ENCODE data around the gene POLG. TPM values are rescaled to one million over a fixed set of nuclear protein-coding genes. Genes with fewer than 3 reads are reported as not detected.

The POLG gene
- polyA plus RNA-seq, 1 donor from 2014 or later, result 47.9 TPM

DNA sequence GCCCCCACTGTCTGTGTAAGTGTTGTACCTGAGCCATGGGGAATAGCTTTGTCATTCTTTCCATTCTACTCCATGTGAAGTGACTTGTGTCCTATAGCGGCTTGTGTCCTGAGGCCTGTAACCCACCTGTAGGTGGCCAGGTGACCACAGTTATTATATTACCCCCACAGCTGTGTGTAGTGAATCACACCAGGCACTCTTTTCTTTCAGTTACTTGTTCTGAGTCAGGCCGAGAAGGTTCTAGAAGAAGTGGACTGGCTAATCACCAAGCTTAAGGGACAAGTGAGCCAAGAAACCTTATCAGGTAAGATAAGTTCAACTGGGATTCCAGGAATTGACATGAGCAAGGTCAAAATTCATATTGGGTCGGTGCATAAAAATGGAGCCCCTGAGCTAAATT lies 29.2 kb downstream of the POLG start:
- Histone ChIP-seq H3K4me3 (ENCODE audit: low read length) (no peak overlapping the region), H3K79me2 (replicated peaks; ENCODE audit: insufficient read depth, low read length) (no peaks in the 10 kb centered on the region), H3K4me2 (ENCODE audit: low read length) (no peak overlapping the region), H3K9me3 (ENCODE audit: low read length) (no peaks in the 10 kb centered on the region), H3F3A (ENCODE audit: insufficient read depth, low read length, poor library complexity, severe bottlenecking) (no peaks in the 10 kb centered on the region), H3K9me2 (ENCODE audit: insufficient read depth, low read length) (no peaks in the 10 kb centered on the region), H3K27ac (ENCODE audit: low read length) (no peak overlapping the region), H3K36me3 (ENCODE audit: insufficient read depth, low read length) (no peaks in the 10 kb centered on the region), H4K20me1 (ENCODE audit: insufficient read depth) (no peaks in the 10 kb centered on the region), H3K27me3 (ENCODE audit: insufficient read depth, low read depth, low read length) (no peaks in the 10 kb centered on the region), H3K9ac (ENCODE audit: low read length) (no peak overlapping the region), H2AFZ (ENCODE audit: low read depth, low read length) (no peak overlapping the region)
- no peak for TF ChIP-seq POLR2AphosphoS5 (IDR thresholded peaks at IDR 0.05)

DNA sequence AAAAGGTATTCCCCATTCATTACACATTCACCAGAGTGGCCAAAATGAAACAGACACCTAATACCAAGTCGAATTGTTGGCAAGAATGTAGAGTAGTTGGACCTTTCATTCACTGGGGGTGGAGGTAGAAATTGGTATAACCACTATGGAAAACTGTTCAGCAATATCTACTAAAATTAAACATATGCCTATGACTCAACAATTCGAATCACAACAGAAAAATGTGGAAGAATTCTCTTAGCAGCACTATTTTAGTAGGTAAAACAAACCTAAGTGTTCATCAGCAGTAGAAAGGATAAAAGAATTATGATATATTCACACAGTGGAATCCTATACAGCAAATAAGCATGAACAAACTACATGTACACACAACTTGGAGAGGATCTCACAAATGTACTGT lies 30.6 kb downstream of the POLG start:
- Histone ChIP-seq H3K9ac (ENCODE audit: low read length) (no peak overlapping the region), H3K27ac (ENCODE audit: low read length) (no peak overlapping the region), H2AFZ (ENCODE audit: low read depth, low read length) (no peak overlapping the region), H3F3A (ENCODE audit: insufficient read depth, low read length, poor library complexity, severe bottlenecking) (no peaks in the 10 kb centered on the region), H4K20me1 (ENCODE audit: insufficient read depth) (no peaks in the 10 kb centered on the region), H3K79me2 (replicated peaks; ENCODE audit: insufficient read depth, low read length) (no peaks in the 10 kb centered on the region), H3K36me3 (ENCODE audit: insufficient read depth, low read length) (no peaks in the 10 kb centered on the region), H3K4me2 (ENCODE audit: low read length) (no peak overlapping the region), H3K9me3 (ENCODE audit: low read length) (no peaks in the 10 kb centered on the region), H3K9me2 (ENCODE audit: insufficient read depth, low read length) (no peaks in the 10 kb centered on the region), H3K4me3 (ENCODE audit: low read length) (no peak overlapping the region), H3K27me3 (ENCODE audit: insufficient read depth, low read depth, low read length) (no peaks in the 10 kb centered on the region)
- no peak for TF ChIP-seq RAD21 (conservative IDR thresholded peaks at IDR 0.05)

DNA sequence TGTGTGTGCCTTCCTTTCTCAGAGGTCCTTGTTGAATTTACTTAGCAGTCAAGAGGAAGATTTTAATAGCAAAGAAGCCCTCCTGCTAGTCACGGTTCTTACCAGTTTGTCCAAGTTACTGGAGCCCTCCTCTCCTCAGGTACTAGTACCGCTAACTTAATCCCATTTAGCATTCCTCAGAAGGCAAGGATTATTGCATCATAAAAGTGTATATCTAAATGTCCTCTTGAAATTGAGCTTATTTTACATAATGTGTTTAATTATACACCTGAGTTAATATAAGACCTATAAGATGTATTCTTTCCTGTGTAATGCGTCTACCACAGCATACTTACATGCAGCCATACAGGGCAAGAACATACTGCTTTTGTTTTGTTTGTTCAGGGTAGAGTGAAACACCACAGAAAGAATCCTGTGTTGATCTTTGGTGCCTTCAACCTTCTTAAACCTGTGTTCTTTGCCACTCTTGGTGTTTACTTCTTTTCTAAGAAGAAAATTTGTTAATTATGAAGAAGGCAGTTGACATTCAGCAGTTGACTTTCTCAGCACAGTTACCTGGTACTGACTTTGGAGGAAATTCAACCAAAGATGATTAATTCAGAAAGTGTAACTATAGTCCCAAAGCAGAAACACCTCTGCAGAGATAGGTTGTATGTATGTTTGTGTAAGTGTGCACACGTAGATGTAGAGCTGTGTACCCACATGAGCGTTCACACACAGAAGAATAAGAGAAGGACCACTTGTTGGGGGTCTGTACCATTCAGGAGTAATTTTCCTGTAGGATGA lies 33.1 kb downstream of the POLG start:
- Histone ChIP-seq H3K27me3 (ENCODE audit: insufficient read depth, low read depth, low read length) (no peaks in the 10 kb centered on the region), H3K9ac (ENCODE audit: low read length) (no peak overlapping the region), H4K20me1 (ENCODE audit: insufficient read depth) (no peaks in the 10 kb centered on the region), H3K4me3 (ENCODE audit: low read length) (no peak overlapping the region), H3F3A (ENCODE audit: insufficient read depth, low read length, poor library complexity, severe bottlenecking) (no peaks in the 10 kb centered on the region), H3K9me2 (ENCODE audit: insufficient read depth, low read length) (no peaks in the 10 kb centered on the region), H3K79me2 (replicated peaks; ENCODE audit: insufficient read depth, low read length) (no peaks in the 10 kb centered on the region), H2AFZ (ENCODE audit: low read depth, low read length) (no peak overlapping the region), H3K27ac (ENCODE audit: low read length) (no peak overlapping the region), H3K9me3 (ENCODE audit: low read length) (no peaks in the 10 kb centered on the region), H3K4me2 (ENCODE audit: low read length) (no peak overlapping the region), H3K36me3 (ENCODE audit: insufficient read depth, low read length) (no peaks in the 10 kb centered on the region)
- TF ChIP-seq SMC3 (conservative IDR thresholded peaks at IDR 0.05; ENCODE audit: poor library complexity) (no peak), EZH2 (IDR thresholded peaks at IDR 0.05; ENCODE audit: borderline replicate concordance, insufficient read depth, low read length, poor library complexity, severe bottlenecking) (no peak), EP300 (conservative IDR thresholded peaks at IDR 0.05; ENCODE audit: poor library complexity, severe bottlenecking) (no peak), RAD21 (conservative IDR thresholded peaks at IDR 0.05) (no peak), TAF1 (IDR thresholded peaks at IDR 0.05; ENCODE audit: low read depth) (no peak), POLR2AphosphoS5 (IDR thresholded peaks at IDR 0.05) (no peak), MXI1 (conservative IDR thresholded peaks at IDR 0.05; ENCODE audit: poor library complexity, severe bottlenecking) (no peak)
- TF ChIP-seq, protein P1, sequence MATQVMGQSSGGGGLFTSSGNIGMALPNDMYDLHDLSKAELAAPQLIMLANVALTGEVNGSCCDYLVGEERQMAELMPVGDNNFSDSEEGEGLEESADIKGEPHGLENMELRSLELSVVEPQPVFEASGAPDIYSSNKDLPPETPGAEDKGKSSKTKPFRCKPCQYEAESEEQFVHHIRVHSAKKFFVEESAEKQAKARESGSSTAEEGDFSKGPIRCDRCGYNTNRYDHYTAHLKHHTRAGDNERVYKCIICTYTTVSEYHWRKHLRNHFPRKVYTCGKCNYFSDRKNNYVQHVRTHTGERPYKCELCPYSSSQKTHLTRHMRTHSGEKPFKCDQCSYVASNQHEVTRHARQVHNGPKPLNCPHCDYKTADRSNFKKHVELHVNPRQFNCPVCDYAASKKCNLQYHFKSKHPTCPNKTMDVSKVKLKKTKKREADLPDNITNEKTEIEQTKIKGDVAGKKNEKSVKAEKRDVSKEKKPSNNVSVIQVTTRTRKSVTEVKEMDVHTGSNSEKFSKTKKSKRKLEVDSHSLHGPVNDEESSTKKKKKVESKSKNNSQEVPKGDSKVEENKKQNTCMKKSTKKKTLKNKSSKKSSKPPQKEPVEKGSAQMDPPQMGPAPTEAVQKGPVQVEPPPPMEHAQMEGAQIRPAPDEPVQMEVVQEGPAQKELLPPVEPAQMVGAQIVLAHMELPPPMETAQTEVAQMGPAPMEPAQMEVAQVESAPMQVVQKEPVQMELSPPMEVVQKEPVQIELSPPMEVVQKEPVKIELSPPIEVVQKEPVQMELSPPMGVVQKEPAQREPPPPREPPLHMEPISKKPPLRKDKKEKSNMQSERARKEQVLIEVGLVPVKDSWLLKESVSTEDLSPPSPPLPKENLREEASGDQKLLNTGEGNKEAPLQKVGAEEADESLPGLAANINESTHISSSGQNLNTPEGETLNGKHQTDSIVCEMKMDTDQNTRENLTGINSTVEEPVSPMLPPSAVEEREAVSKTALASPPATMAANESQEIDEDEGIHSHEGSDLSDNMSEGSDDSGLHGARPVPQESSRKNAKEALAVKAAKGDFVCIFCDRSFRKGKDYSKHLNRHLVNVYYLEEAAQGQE (IDR thresholded peaks at IDR 0.05; ENCODE audit: borderline replicate concordance), result no peak
- TF ChIP-seq, protein P2, sequence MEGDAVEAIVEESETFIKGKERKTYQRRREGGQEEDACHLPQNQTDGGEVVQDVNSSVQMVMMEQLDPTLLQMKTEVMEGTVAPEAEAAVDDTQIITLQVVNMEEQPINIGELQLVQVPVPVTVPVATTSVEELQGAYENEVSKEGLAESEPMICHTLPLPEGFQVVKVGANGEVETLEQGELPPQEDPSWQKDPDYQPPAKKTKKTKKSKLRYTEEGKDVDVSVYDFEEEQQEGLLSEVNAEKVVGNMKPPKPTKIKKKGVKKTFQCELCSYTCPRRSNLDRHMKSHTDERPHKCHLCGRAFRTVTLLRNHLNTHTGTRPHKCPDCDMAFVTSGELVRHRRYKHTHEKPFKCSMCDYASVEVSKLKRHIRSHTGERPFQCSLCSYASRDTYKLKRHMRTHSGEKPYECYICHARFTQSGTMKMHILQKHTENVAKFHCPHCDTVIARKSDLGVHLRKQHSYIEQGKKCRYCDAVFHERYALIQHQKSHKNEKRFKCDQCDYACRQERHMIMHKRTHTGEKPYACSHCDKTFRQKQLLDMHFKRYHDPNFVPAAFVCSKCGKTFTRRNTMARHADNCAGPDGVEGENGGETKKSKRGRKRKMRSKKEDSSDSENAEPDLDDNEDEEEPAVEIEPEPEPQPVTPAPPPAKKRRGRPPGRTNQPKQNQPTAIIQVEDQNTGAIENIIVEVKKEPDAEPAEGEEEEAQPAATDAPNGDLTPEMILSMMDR (IDR thresholded peaks at IDR 0.05; ENCODE audit: poor library complexity, severe bottlenecking), result no peak

Measured in neural cell (in vitro differentiated cells).